HepG2 (cell line): ENCODE data around the gene HIF3A. TPM values are rescaled to one million over a fixed set of nuclear protein-coding genes. Genes with fewer than 3 reads are reported as not detected.

Experiments
- CBFB ChIP-seq: sonication (generic); formaldehyde crosslinking; IDR thresholded peaks from 2 replicates; pipeline ENCODE4 v1.4.0; 2020; ENCODE audit warnings: missing genetic modification reagents
- DPF2 ChIP-seq: sonication (generic); formaldehyde crosslinking; IDR thresholded peaks from 2 replicates; pipeline ENCODE4 v1.4.0; 2020; ENCODE audit warnings: mild to moderate bottlenecking, low read depth, missing genetic modification reagents, borderline replicate concordance
- ETV6 ChIP-seq: sonication (generic); formaldehyde crosslinking; conservative IDR thresholded peaks from 2 replicates; pipeline ENCODE4 v1.4.0; 2020; ENCODE audit warnings: missing genetic modification reagents
- KDM5A ChIP-seq: fragments of 200-600 bp; sonication (generic); IDR thresholded peaks from 2 replicates; pipeline ENCODE4 v1.7.0; 2018; ENCODE audit warnings: antibody characterized with exemption, mild to moderate bottlenecking, low read length, borderline replicate concordance
- KLF16 ChIP-seq, 2 experiments: sonication (generic) in 1 of 2; formaldehyde crosslinking in 1 of 2; IDR thresholded peaks; 2 replicates each; pipeline versions ENCODE4 v1.6.1 to v1.8.0; 2016 to 2023; ENCODE audit warnings: missing genetic modification reagents in 2 of 2, missing compliant biosample characterization in 1 of 2
- LCORL ChIP-seq, 2 experiments: fragments of 450-650 bp in 1 of 2; sonication (generic) in 1 of 2; formaldehyde crosslinking in 1 of 2; IDR thresholded peaks; 2 replicates each; pipeline versions ENCODE4 v1.5.0 to v1.6.1; 2017 to 2020; ENCODE audit warnings: antibody characterized with exemption in 1 of 2, missing genetic modification reagents in 1 of 2
- NR1H2 ChIP-seq: sonication (generic); formaldehyde crosslinking; IDR thresholded peaks from 2 replicates; pipeline ENCODE4 v1.8.1; 2022; ENCODE audit warnings: low read depth, missing genetic modification reagents, borderline replicate concordance
- NR2C2 ChIP-seq: sonication (generic); formaldehyde crosslinking; IDR thresholded peaks from 2 replicates; pipeline ENCODE4 v1.4.0; 2020; ENCODE audit warnings: missing genetic modification reagents, mild to moderate bottlenecking, moderate library complexity, borderline replicate concordance
- NRL ChIP-seq: sonication (generic); formaldehyde crosslinking; IDR thresholded peaks from 2 replicates; pipeline ENCODE4 v1.5.0; 2020; ENCODE audit warnings: missing genetic modification reagents, mild to moderate bottlenecking, moderate library complexity, borderline replicate concordance
- REL ChIP-seq: sonication (generic); formaldehyde crosslinking; conservative IDR thresholded peaks from 2 replicates; pipeline ENCODE4 v1.8.0; 2022; ENCODE audit warnings: mild to moderate bottlenecking, missing genetic modification reagents, moderate library complexity
- ZNF205 ChIP-seq: IDR thresholded peaks from 2 replicates; pipeline ENCODE4 v1.6.1; 2018; ENCODE audit warnings: missing biosample characterization, missing genetic modification reagents
- ZNF274 ChIP-seq: sonication (generic); formaldehyde crosslinking; IDR thresholded peaks from 2 replicates; pipeline ENCODE4 v1.5.1; 2020; ENCODE audit warnings: mild to moderate bottlenecking, missing genetic modification reagents
- ZNF430 ChIP-seq: sonication (generic); formaldehyde crosslinking; IDR thresholded peaks from 2 replicates; pipeline ENCODE4 v1.9.0; 2021; ENCODE audit warnings: mild to moderate bottlenecking, missing genetic modification reagents
- ZNF768 ChIP-seq: sonication (generic); formaldehyde crosslinking; IDR thresholded peaks from 2 replicates; pipeline ENCODE4 v1.4.0; 2020; ENCODE audit warnings: missing genetic modification reagents
- ZNF777 ChIP-seq: sonication (generic); formaldehyde crosslinking; IDR thresholded peaks from 2 replicates; pipeline ENCODE4 v1.4.0; 2020; ENCODE audit warnings: missing genetic modification reagents
- ZNF839 ChIP-seq: sonication (generic); formaldehyde crosslinking; IDR thresholded peaks from 2 replicates; pipeline ENCODE4 v1.4.0; 2020; ENCODE audit warnings: missing genetic modification reagents, mild to moderate bottlenecking, borderline replicate concordance
- polyA plus RNA-seq, 8 experiments: library from polyadenylated mRNA; depleted of rRNA in 3 of 8; stranded (reverse) in 7 of 8; unstranded in 1 of 8; fragments of >200 nt; fragmentation: Illumina TruSeq in 4 of 8; extraction: Trizol in 4 of 8; gene quantifications; 2 replicates each; pipeline versions ENCODE4 v1.2.1 to v1.2.3, GENCODE V29; 2011 to 2016; ENCODE audit warnings: low read depth in 4 of 8, missing spikeins in 1 of 8, mixed read lengths in 1 of 8; ENCODE audit not compliant: insufficient read depth in 1 of 8
- total RNA-seq, 5 experiments: library from RNA; depleted of rRNA; stranded (reverse); fragments of >200 nt; fragmentation: Illumina TruSeq; extraction: Trizol; gene quantifications; 2 replicates each; pipeline ENCODE4 v1.2.3, GENCODE V29; 2016; ENCODE audit warnings: low read depth in 1 of 5
- TF ChIP-seq, protein P1 (sequence below): sonication (generic); formaldehyde crosslinking; IDR thresholded peaks from 2 replicates; pipeline ENCODE4 v1.8.0; 2022; ENCODE audit warnings: mild to moderate bottlenecking, missing genetic modification reagents, moderate library complexity
- TF ChIP-seq, protein P2 (sequence below): sonication (generic); formaldehyde crosslinking; IDR thresholded peaks from 2 replicates; pipeline ENCODE4 v1.8.1; 2023; ENCODE audit warnings: mild to moderate bottlenecking, missing genetic modification reagents
- TF ChIP-seq, protein P3 (sequence below): sonication (generic); formaldehyde crosslinking; IDR thresholded peaks from 2 replicates; pipeline ENCODE4 v1.5.0; 2020; ENCODE audit warnings: missing genetic modification reagents, mild to moderate bottlenecking, borderline replicate concordance
- TF ChIP-seq, protein P4 (sequence below): sonication (generic); formaldehyde crosslinking; IDR thresholded peaks from 2 replicates; pipeline ENCODE4 v1.5.0; 2020; ENCODE audit warnings: missing genetic modification reagents
- TF ChIP-seq, protein P5 (sequence below): sonication (generic); formaldehyde crosslinking; IDR thresholded peaks from 2 replicates; pipeline ENCODE4 v1.5.1; 2020; ENCODE audit warnings: missing genetic modification reagents, mild to moderate bottlenecking, borderline replicate concordance

The HIF3A gene
- total and polyA plus RNA-seq, 2 of the 13 experiments (the other 11 are each of a cell fraction or from before 2014, with no cell fraction given): 0.09 to 0.22 TPM

DNA sequence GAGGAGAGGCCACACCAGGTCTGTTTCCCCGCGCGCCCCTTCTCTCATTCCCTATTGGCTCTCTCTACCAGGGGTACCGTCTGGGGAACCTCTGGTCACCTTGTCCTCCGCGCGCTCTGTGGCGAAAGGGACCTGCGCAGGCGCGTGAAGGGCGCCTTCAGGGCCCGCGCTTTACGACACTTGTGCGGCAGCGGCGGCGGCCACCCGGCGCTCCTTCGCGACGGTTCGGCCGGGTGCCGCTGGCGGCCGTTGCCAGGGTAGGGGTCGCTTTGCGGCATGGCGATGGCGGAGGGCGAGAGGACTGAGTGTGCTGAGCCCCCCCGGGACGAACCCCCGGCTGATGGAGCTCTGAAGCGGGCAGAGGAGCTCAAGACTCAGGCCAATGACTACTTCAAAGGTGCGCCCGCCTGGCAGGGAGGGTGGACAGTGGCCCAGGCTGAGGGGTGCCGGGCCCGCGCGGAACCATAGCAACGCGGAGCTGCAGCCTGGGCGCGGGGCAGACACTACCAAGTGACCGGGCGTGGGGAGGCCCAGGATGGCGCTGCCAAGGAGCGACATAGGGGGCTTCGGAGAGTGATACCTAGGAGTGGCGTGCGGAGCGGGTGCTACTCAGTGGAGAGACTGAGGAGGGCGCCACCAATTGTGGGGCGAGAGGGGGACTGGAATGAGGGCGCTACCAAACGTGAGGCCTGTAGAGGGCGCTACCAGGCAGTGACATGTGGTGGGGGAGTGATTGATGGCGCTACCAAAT lies 50.2 kb downstream of the HIF3A start, which contains the start of gene PPP5C (continued):
- TF ChIP-seq, protein P1, sequence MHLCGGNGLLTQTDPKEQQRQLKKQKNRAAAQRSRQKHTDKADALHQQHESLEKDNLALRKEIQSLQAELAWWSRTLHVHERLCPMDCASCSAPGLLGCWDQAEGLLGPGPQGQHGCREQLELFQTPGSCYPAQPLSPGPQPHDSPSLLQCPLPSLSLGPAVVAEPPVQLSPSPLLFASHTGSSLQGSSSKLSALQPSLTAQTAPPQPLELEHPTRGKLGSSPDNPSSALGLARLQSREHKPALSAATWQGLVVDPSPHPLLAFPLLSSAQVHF (CRISPR knock-in tag): peak; percentile 43; the same call in 1 of the 2 replicates
- no peak for TF ChIP-seq NR1H2 (CRISPR knock-in tag)
- TF ChIP-seq DPF2: no peak
- TF ChIP-seq NRL (CRISPR knock-in tag): 0 out of 2 replicates have a peak, but pooled peaks have one; percentile 74
- TF ChIP-seq ZNF274 (CRISPR knock-in tag): peak; percentile 92; the same call in 1 of the 2 replicates
- TF ChIP-seq, protein P2, sequence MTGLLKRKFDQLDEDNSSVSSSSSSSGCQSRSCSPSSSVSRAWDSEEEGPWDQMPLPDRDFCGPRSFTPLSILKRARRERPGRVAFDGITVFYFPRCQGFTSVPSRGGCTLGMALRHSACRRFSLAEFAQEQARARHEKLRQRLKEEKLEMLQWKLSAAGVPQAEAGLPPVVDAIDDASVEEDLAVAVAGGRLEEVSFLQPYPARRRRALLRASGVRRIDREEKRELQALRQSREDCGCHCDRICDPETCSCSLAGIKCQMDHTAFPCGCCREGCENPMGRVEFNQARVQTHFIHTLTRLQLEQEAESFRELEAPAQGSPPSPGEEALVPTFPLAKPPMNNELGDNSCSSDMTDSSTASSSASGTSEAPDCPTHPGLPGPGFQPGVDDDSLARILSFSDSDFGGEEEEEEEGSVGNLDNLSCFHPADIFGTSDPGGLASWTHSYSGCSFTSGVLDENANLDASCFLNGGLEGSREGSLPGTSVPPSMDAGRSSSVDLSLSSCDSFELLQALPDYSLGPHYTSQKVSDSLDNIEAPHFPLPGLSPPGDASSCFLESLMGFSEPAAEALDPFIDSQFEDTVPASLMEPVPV (CRISPR knock-in tag): peak; percentile 16; the same call in 1 of the 2 replicates
- peak; percentile 67; the same call in 1 of the 2 replicates for TF ChIP-seq ZNF777 (CRISPR knock-in tag)
- TF ChIP-seq CBFB (CRISPR knock-in tag): 0 out of 2 replicates have a peak, but pooled peaks have one; percentile 16
- TF ChIP-seq, protein P3, sequence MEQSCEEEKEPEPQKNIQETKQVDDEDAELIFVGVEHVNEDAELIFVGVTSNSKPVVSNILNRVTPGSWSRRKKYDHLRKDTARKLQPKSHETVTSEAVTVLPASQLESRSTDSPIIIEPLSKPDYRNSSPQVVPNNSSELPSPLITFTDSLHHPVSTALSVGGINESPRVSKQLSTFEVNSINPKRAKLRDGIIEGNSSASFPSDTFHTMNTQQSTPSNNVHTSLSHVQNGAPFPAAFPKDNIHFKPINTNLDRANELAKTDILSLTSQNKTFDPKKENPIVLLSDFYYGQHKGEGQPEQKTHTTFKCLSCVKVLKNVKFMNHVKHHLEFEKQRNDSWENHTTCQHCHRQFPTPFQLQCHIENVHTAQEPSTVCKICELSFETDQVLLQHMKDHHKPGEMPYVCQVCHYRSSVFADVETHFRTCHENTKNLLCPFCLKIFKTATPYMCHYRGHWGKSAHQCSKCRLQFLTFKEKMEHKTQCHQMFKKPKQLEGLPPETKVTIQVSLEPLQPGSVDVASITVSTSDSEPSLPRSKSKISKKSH: peak; percentile 73
- 0 out of 2 replicates have a peak, but pooled peaks have one; percentile 35 for TF ChIP-seq ZNF839
- TF ChIP-seq, protein P4, sequence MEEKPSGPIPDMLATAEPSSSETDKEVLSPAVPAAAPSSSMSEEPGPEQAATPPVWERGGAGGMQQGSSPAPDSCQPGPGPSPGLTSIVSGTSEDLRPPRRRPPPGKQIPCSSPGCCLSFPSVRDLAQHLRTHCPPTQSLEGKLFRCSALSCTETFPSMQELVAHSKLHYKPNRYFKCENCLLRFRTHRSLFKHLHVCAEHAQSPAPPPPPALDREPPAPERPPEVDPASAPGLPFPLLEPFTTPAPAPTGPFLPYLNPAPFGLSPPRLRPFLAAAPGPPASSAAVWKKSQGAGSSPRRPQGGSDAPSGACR: peak; percentile 72; the same call in 1 of the 2 replicates
- peak; percentile 85; the same call in 1 of the 2 replicates for TF ChIP-seq REL (CRISPR knock-in tag)
- TF ChIP-seq KDM5A: peak; percentile 90
- peak; percentile 58; the same call in 1 of the 2 replicates for TF ChIP-seq ZNF768 (CRISPR knock-in tag)
- TF ChIP-seq, protein P5, sequence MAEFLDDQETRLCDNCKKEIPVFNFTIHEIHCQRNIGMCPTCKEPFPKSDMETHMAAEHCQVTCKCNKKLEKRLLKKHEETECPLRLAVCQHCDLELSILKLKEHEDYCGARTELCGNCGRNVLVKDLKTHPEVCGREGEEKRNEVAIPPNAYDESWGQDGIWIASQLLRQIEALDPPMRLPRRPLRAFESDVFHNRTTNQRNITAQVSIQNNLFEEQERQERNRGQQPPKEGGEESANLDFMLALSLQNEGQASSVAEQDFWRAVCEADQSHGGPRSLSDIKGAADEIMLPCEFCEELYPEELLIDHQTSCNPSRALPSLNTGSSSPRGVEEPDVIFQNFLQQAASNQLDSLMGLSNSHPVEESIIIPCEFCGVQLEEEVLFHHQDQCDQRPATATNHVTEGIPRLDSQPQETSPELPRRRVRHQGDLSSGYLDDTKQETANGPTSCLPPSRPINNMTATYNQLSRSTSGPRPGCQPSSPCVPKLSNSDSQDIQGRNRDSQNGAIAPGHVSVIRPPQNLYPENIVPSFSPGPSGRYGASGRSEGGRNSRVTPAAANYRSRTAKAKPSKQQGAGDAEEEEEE (CRISPR knock-in tag): no peak
- 0 out of 2 replicates have a peak, but pooled peaks have one; percentile 51 for TF ChIP-seq ETV6 (CRISPR knock-in tag)
- peak; percentile 77; the same call in 1 of the 2 replicates for TF ChIP-seq ZNF430
- TF ChIP-seq ZNF205 (CRISPR knock-in tag): peak; percentile 11; the same call in 1 of the 2 replicates
- no peak for TF ChIP-seq KLF16 (CRISPR knock-in tag; IDR thresholded peaks at IDR 0.05)
- TF ChIP-seq LCORL (IDR thresholded peaks at IDR 0.05): no peak
- TF ChIP-seq LCORL (CRISPR knock-in tag; IDR thresholded peaks at IDR 0.05): peak; percentile 81
- TF ChIP-seq NR2C2 (CRISPR knock-in tag): peak; percentile 74; the same call in 1 of the 2 replicates
